NCI-H526 (cell line): ENCODE results near the gene KISS1.
"Not testable (repeated sequence)": the region's sequence is repeated elsewhere in the genome, so short reads cannot be mapped to it uniquely, and the experiment has no call there.

Experiments
- DNase-seq, 2 experiments: peaks; one replicate each; lab custom pipeline; 2025; lab: John Stamatoyannopoulos, UW

The KISS1 gene, protein sequence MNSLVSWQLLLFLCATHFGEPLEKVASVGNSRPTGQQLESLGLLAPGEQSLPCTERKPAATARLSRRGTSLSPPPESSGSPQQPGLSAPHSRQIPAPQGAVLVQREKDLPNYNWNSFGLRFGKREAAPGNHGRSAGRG

DNA sequence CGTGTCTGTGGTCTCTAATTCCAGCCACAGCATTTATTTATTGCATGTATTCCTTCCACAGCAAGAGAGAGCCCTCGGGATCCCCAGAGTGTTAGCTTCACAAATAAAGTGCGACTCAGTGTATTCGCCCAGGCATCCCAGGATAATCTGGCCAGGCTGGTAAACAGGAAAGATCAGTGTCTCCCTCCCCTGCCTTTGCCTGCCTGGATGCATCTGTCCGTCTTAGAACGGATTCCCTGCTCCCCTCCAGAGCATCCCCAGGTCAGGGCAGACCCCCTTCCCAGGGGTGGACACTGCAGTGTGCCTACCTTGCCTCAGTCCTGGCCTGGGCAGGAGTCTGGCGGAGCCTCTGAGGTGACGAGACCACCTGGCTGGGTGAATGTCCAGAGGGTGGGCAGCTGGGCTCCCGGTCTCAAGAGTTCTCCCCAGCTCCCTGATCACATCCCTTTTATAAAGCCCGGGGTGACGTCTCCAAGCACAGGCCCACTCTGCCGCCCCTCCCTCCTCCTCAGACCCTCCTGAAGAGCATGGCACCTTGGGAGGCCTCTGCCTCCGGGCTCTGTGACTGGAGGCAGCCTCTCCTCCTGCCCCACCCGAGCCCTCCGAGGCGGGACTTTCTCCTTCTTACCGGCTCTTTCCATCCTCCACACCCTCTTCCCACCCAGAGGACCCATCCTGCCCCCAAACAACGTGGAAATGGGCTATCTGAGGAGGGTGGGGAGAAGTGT, at the start of gene KISS1:
Gene KISS1 (minus strand): TSS at position 424 of the 728 bp plus-strand sequence. CDS start 3,615 bp downstream, outside the sequence.
- no peak for DNase-seq

- DNase-seq: no peak
These were observed 46.6 kb upstream of the KISS1 start for GRCh38 chr1:204242920-204243319.

DNA sequence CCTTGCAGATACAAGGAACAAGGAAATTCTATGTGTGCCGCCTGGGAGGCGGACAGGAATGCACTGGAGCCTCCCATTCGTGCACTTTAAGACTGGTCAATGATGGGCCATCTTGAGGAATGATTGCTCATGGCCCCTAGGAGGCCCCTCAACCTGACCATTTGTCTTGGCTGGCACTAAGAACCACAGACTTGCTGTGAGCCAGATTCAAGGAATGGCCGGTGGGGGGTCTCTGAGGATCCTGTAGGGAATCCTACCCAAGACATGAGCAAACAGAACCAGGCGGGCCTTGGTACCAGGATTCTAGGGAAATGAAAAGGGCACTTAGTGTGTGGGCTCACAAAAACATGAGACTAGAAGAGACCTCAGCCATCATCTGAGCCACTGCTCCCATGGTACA, 45.6 kb upstream of the KISS1 start:
- DNase-seq: no peak

DNA sequence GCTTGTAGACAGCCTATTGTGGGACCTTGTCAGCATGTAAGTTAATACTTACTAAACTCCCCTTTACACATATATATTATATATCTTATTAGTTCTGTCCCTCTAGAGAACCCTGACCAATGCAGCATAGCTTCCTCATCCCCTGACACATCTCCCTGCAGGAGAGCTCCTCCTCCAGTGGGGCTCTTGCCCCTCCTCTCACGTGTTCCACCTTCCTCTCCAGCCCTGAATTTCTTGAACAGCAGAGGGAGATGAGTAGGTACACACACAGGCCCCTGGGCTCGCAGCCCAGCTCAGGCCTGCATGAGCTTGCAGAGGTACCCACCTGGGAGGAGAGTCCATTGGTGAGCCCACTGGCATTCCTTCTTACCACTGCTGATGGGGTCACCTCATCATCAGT, 44.8 kb upstream of the KISS1 start:
- DNase-seq: no peak

- DNase-seq: no peak
These were observed 43.9 kb upstream of the KISS1 start for GRCh38 chr1:204240233-204240632.

GRCh38 chr1:204239401-204239800, 43.1 kb upstream of the KISS1 start:
- not testable (repeated sequence) for DNase-seq

GRCh38 chr1:204238520-204238919, 42.2 kb upstream of the KISS1 start:
- not testable (repeated sequence) for DNase-seq

- not testable (repeated sequence) for DNase-seq
These were observed 41.2 kb upstream of the KISS1 start for GRCh38 chr1:204237515-204237914.

- no peak for DNase-seq
These were observed 36.2 kb upstream of the KISS1 start for GRCh38 chr1:204232526-204232925.

GRCh38 chr1:204230211-204230610, 33.9 kb upstream of the KISS1 start:
- no peak for DNase-seq

DNA sequence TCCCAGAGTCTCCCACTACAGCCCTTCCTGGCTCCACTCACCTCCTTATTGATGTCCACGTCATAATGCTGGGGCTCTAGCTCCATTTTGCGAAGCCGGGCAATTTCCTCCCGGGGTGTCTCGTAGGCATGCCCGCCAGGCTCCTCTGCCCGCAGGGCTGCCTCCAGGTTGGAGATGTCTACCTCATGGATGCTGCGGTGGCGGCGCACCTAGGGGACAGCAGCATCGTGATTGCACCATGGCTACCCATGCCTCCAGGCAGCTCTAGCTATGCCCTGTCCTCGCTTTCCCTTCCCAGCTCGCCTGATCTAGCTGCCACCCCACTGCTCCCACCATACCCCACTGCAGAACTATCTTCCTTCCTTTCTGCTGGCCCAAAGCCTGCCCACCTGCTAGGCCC, 32.6 kb upstream of the KISS1 start:
- DNase-seq: no peak

DNA sequence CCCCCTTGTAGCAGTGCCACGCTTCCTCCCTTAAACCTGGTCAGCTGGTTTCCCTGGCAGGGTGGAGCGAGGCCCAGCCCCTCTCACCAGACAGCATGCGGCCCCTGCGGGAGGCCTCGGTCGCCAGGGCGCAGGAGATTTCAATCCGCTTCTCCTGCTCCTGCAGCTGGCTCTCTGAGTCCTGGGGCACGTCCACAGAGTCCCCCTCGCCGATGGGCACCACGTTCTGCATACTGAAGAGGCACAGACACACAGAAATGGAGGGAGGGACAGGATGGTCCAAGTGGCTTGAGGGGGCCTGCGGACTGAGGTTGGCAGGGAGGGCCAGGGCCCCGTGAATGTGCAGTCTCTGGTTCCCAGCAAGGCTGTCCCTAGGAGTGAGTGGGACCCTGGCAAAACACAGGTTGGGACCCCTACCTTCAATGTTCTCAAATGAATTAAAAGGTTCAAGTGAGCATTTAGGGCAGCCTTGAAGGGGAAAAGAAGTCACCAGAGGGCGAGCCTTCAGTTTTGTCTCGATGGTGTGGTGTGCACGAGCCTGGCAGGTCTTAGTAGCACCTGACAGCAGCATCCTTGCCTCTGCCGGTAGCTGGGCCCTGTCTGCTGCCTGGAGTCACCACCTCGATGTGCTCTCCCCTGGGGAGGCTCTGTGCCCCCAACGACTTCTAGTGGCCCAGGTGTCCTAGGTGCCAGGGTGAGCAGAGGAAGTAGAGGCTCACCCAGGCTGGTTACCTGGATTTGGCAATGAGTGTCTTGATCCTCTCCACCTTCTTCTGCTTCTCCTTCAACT, 31.9 kb upstream of the KISS1 start:
- DNase-seq: no peak

DNA sequence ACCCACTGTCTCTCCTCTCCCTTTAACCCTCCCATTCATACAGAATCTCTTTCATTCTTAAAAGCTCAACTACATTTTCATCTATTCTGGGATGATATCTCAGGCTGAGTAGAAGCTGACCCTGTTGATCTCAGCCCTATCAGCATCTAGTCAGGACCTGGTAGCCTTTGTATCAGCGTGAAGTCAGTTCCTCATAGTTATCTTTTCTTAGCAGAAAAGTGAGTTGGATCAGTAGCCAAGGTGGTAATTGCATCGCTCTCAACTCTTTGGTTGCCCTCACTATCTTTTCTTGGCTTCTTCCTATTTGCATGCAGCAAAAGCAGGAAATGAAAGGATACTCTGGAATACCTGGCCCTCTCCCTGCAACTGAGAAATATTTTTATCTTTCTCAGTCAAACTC, 31.1 kb upstream of the KISS1 start:
- DNase-seq: no peak

- DNase-seq: no peak
These were observed 29.8 kb upstream of the KISS1 start for GRCh38 chr1:204225841-204226735.

- no peak for DNase-seq
These were observed 28.4 kb upstream of the KISS1 start for GRCh38 chr1:204224655-204225054.

- DNase-seq: no peak
These were observed 27.0 kb upstream of the KISS1 start for GRCh38 chr1:204223129-204223860.

DNA sequence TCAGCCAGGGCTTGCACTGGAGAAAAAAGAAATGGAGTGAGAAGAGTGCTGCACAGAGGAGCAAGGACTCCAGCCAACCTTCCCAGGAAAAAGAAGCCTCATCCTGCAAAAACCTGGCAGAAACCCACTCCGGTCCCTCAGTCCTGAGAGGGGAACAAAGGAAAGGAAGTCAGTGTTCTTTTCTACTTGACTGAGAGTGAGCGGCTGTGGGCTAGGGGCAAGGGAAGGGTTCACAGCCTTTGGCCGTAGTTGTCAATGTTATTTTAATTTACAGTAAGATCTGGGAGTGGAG, 26.4 kb upstream of the KISS1 start:
- DNase-seq: no peak

DNA sequence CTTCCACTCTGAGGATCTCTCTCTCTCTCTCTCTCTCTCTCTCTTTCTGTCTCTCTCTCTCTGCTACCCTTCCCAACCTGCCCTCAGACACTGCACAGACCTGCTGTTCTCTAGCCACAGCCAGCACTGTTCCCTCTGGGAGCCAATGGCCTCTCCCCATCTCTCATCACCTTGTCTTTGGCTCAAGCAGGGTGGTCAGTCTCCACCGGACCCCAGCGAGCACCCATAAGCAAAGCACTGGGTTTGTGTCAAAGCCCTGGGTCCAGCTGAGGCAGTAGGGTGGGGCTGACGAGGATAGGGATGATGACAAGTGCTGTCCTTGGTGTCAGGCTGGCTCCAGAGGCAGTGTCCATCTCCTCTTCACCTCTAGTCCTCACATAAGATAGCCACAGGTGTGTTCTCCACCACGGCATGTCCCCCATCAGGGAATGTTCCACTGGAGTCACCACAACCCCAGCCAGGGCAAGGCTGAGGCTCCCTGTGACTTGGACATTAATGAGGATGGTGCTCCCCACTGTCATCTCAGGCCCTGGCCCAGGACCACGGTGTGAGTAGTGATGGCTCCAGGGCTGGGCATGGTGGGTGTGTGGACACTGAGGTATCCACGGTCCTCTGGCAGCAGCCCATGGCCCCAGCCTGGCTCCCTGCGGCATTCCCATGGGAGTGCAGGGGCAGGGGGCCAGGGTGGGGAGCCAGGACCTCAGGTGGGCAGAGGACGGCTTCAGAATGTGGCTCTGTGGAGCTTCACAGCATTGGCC, 25.9 kb upstream of the KISS1 start:
- DNase-seq: no peak

- DNase-seq: no peak
These were observed 25.0 kb upstream of the KISS1 start for GRCh38 chr1:204221271-204221670.

- DNase-seq: no peak
These were observed 23.8 kb upstream of the KISS1 start for GRCh38 chr1:204219971-204220616.
